AG09319 (cell line): ENCODE data around the gene RRAGD.

ENCODE experiments used
- DNase-seq: peaks from one replicate; pipeline ENCODE4 v3.0.0-alpha.2; 2010; ENCODE audit warnings: low read depth; ENCODE audit errors: extremely low read depth
- CTCF ChIP-seq: IDR thresholded peaks from 2 replicates; pipeline ENCODE4 v1.5.1; 2011; ENCODE audit warnings: low read depth, mild to moderate bottlenecking, inconsistent platforms, low read length, moderate library complexity

The RRAGD gene

GRCh38 chr6:89411145-89412070 is 665 bp downstream of the RRAGD start:
- no peak for TF ChIP-seq CTCF
- DNase-seq = no peak

- TF ChIP-seq CTCF = no peak
These were observed 1.3 kb downstream of the RRAGD start for GRCh38 chr6:89410788-89411144.

GRCh38 chr6:89410231-89410761 is 1.8 kb downstream of the RRAGD start:
- no peak for TF ChIP-seq CTCF
- DNase-seq = no peak

More at GRCh38 chr6:89410788-89411144, 1.3 kb downstream of the RRAGD start:
- DNase-seq = no peak

- DNase-seq = no peak
- TF ChIP-seq CTCF = no peak
These were observed 2.5 kb downstream of the RRAGD start for GRCh38 chr6:89409461-89410035.

GRCh38 chr6:89406141-89406540 is 5.9 kb downstream of the RRAGD start:
- no peak for DNase-seq
- no peak for TF ChIP-seq CTCF

GRCh38 chr6:89404512-89404911 is 7.6 kb downstream of the RRAGD start:
- no peak for DNase-seq
- TF ChIP-seq CTCF = no peak

- TF ChIP-seq CTCF = no peak
- no peak for DNase-seq
These were observed 9.3 kb downstream of the RRAGD start for GRCh38 chr6:89402776-89403175.
